K562 (cell line): ENCODE data around the gene GLE1.

Experiments
- EP300 ChIP-seq: IDR thresholded peaks from 2 replicates; pipeline ENCODE4 v1.6.1; 2012; ENCODE audit warnings: low read length, improper control_type of control experiment
- LCOR ChIP-seq: sonication (generic); formaldehyde crosslinking; IDR thresholded peaks from 2 replicates; pipeline ENCODE4 v1.8.0; 2022; ENCODE audit warnings: mild to moderate bottlenecking, missing genetic modification reagents
- POLR2G ChIP-seq: fragments of 200-400 bp; formaldehyde crosslinking; IDR thresholded peaks from 2 replicates; pipeline ENCODE4 v1.6.1; 2017; ENCODE audit warnings: low read depth, mild to moderate bottlenecking, antibody characterized with exemption, low read length, moderate library complexity
- SREBF2 ChIP-seq: sonication (generic); formaldehyde crosslinking; IDR thresholded peaks from 2 replicates; pipeline ENCODE4 v1.4.0; 2020; ENCODE audit warnings: mild to moderate bottlenecking, missing genetic modification reagents
- TBP ChIP-seq: optimal IDR thresholded peaks from 2 replicates; pipeline ENCODE3; 2011; ENCODE audit warnings: low read depth, low read length, improper control_type of control experiment
- TCF7L2 ChIP-seq: fragments of 150-350 bp; IDR thresholded peaks from 2 replicates; pipeline ENCODE4 v1.6.1; 2016; ENCODE audit warnings: low read depth, mild to moderate bottlenecking, low read length, moderate library complexity
- ZNF133 ChIP-seq: fragments of 250-450 bp; sonication (Bioruptor Pico); IDR thresholded peaks from 2 replicates; pipeline ENCODE4 v1.4.0; 2020; ENCODE audit warnings: mild to moderate bottlenecking
- ZNF589 ChIP-seq: fragments of 200-800 bp; sonication (Bioruptor generic); IDR thresholded peaks from 2 replicates; pipeline ENCODE4 v1.6.1; 2016; ENCODE audit warnings: low read depth, missing genetic modification characterization, missing compliant biosample characterization
- TF ChIP-seq, protein P1 (sequence below): fragments of 250-450 bp; sonication (Bioruptor Pico); IDR thresholded peaks from 2 replicates; pipeline ENCODE4 v1.5.0; 2021; ENCODE audit warnings: mild to moderate bottlenecking, moderate library complexity
- TF ChIP-seq, protein P2 (sequence below), 2 experiments: fragments of 200-800 bp in 1 of 2; sonication (Bioruptor generic) in 1 of 2; sonication (generic) in 1 of 2; formaldehyde crosslinking in 1 of 2; IDR thresholded peaks in 1 of 2; conservative IDR thresholded peaks in 1 of 2; 2 replicates each; pipeline versions ENCODE4 v1.5.0 to v1.6.1; 2016 to 2020; ENCODE audit warnings: missing compliant biosample characterization in 1 of 2, missing genetic modification characterization in 1 of 2, missing genetic modification reagents in 1 of 2
- TF ChIP-seq, protein P3 (sequence below), 2 experiments: IDR thresholded peaks in 1 of 2; conservative IDR thresholded peaks in 1 of 2; 2 replicates each; pipeline ENCODE4 v1.6.1; 2016; ENCODE audit warnings: low read depth in 2 of 2, mild to moderate bottlenecking in 1 of 2, missing compliant biosample characterization in 1 of 2, missing genetic modification characterization in 1 of 2, moderate library complexity in 1 of 2

DNA sequence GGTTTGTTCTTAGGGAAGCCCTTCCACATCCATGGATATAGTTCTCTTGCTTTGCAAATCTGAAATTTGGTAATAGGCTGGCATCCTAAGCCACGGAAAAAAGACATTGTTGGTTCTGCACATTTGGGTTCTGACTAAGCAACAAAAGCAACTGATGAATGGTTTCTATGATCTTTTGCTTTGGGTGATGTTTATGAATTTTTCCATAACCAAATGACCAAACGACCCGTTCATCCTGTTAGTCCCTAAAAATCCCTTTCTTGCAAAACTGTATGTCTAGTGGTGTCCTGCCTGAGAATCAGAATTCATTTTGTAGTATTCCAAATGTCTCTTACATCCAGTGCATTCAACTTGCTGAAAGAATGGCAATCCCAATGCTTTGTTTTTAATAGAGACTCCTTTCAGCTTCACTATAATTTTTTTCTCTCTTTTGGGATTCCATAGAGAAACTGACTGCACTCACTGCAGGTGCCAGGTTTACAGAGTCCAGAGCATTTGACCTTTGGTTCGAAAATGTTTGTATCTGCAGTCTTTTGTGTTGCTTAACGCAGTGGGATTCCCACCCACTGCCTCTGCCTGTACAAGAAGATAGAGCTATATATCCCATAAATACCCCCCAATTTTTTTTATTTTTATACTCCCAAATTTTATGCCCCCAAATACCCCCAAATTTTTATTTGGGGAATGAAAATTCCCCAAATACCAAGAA, 52.6 kb downstream of the GLE1 start:
- no peak for TF ChIP-seq SREBF2 (CRISPR knock-in tag)
- no peak for TF ChIP-seq POLR2G
- TF ChIP-seq, protein P1, sequence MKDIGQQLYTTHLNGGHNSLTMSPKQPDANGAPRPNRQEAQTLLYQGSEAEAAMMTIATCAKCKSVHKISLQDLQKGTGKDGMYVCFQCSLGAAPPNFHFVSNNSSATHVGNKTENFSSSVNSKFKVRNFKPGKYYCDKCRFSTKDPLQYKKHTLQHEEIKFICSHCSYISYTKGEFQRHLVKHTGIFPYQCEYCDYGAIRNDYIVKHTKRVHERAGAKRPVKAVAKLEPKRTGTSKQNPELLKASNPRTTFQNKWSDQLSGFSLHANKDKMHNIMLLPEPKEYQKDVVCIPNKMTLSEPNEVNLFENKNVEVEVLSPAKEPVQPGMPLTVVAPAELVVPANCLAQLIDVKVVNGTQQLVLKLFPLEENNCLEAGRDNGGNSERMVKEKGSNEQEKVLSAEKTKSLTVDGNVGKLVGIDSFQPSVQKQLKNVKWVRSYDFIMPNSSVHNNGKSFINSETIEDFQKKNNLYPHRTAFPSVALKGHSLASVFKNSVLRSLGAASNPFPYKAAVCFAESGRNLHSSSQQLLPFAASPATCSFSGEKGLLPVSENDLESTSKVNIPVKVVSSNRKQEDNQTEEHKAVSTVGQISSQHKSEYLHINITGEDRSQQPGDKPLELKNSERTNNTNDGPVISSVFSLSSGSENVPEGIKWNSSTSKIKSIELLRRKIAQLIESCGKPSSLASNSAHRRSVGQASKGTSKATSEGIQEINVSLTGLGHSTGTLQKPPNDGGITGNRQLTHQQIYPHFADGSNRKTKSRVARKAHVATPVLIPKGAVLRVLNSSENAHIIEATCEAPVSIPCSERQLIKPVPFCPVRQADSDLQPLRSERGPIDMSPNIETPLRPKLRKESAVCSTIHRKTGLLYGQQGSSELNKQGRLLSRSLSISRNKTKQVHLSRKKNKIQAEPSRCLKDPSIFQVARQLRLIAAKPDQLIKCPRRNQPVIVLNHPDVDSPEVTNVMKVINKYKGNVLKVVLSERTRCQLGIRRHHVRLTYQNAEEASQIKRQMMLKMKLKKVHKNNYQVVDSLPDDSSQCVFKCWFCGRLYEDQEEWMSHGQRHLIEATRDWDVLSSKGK (CRISPR knock-in tag) = no peak
- TF ChIP-seq ZNF133 (CRISPR knock-in tag) = no peak
- no peak for TF ChIP-seq EP300
- TF ChIP-seq TBP = no peak
- TF ChIP-seq, protein P2, sequence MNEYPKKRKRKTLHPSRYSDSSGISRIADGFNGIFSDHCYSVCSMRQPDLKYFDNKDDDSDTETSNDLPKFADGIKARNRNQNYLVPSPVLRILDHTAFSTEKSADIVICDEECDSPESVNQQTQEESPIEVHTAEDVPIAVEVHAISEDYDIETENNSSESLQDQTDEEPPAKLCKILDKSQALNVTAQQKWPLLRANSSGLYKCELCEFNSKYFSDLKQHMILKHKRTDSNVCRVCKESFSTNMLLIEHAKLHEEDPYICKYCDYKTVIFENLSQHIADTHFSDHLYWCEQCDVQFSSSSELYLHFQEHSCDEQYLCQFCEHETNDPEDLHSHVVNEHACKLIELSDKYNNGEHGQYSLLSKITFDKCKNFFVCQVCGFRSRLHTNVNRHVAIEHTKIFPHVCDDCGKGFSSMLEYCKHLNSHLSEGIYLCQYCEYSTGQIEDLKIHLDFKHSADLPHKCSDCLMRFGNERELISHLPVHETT (CRISPR knock-in tag; conservative IDR thresholded peaks at IDR 0.05 in 1 of 2, IDR thresholded peaks at IDR 0.05 in 1 of 2) = no peak
- no peak for TF ChIP-seq ZNF589 (CRISPR knock-in tag)
- TF ChIP-seq LCOR (CRISPR knock-in tag) = no peak
- TF ChIP-seq, protein P3, sequence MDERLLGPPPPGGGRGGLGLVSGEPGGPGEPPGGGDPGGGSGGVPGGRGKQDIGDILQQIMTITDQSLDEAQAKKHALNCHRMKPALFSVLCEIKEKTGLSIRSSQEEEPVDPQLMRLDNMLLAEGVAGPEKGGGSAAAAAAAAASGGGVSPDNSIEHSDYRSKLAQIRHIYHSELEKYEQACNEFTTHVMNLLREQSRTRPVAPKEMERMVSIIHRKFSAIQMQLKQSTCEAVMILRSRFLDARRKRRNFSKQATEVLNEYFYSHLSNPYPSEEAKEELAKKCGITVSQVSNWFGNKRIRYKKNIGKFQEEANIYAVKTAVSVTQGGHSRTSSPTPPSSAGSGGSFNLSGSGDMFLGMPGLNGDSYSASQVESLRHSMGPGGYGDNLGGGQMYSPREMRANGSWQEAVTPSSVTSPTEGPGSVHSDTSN (CRISPR knock-in tag; IDR thresholded peaks at IDR 0.05; ENCODE audit: low read depth) = no peak
- TF ChIP-seq, protein P3 (tag; conservative IDR thresholded peaks at IDR 0.05; ENCODE audit: low read depth) = no peak
- no peak for TF ChIP-seq TCF7L2
